ENCODE data around the gene NHSL2. TPM values are rescaled to one million over a fixed set of nuclear protein-coding genes. Genes with fewer than 3 reads are reported as not detected.

Gene NHSL2
- polyA plus RNA-seq, 3 donors = 16.6 to 39.8 (median 22.8) TPM

GRCh38 chrX:71885099-71885498 lies 25.5 kb upstream of the NHSL2 start:
- Mint-ChIP-seq H3K4me1 (no peaks in the 10 kb centered on the region), H3K36me3 (no peaks in the 10 kb centered on the region), H3K4me3 (no peak overlapping the region), H3K9me3 (peaks cover 0 to 8% (median 3%) of the 10 kb centered on the region in 7 donors), H3K27me3 (ENCODE audit: low read depth in 3 of 3) (peaks cover 2 to 10% (median 3%) of the 10 kb centered on the region in 3 donors), H3K27ac (no peak overlapping the region)
- no peak for TF ChIP-seq CTCF (IDR thresholded peaks at IDR 0.05)
- Histone ChIP-seq H3K27ac (ENCODE audit: low read depth in 1 of 2, low read length in 2 of 2) (no peak overlapping the region), H3K36me3 (replicated peaks in 1 of 2; ENCODE audit: control insufficient read depth in 1 of 2, insufficient read depth in 2 of 2, low read length in 2 of 2) (no peaks in the 10 kb centered on the region), H3K4me1 (ENCODE audit: control insufficient read depth in 1 of 2, insufficient read depth in 2 of 2, low read length in 2 of 2) (no peaks in the 10 kb centered on the region), H2AFZ (ENCODE audit: insufficient read depth, low read depth, low read length, poor library complexity, severe bottlenecking) (no peak overlapping the region), H3K79me2 (ENCODE audit: insufficient read depth, low read length) (no peaks in the 10 kb centered on the region), H3K4me2 (replicated peaks; ENCODE audit: extremely low read depth, low read length, poor library complexity, severe bottlenecking) (no peak overlapping the region), H3K9me3 (replicated peaks in 1 of 2; ENCODE audit: control insufficient read depth in 1 of 2, insufficient read depth in 1 of 2, low read length in 2 of 2) (peaks cover 0 to 4% of the 10 kb centered on the region in 2 donors), H3K27me3 (ENCODE audit: control insufficient read depth in 2 of 2, insufficient read depth in 2 of 2, low read length in 2 of 2) (peaks cover 0 to 2% of the 10 kb centered on the region in 2 donors), H3K4me3 (replicated peaks in 1 of 3; ENCODE audit: low read depth in 2 of 3, low read length in 3 of 3) (no peak overlapping the region), H3K9ac (ENCODE audit: insufficient read depth, low read length, poor library complexity, severe bottlenecking) (no peak overlapping the region), H4K20me1 (ENCODE audit: insufficient read depth, low read length) (no peaks in the 10 kb centered on the region)
- DNase-seq = no peak
- no CpG with 5 or more reads among the region's 3 CpGs for WGBS (ENCODE audit: insufficient coverage)
- intact Hi-C loops (cut with micrococcal nuclease) = no loop called here

GRCh38 chrX:71895607-71896006 lies 15.0 kb upstream of the NHSL2 start:
- no peak for TF ChIP-seq CTCF (IDR thresholded peaks at IDR 0.05)
- DNase-seq = no peak
- no peak overlapping the region for H3K9ac ChIP-seq (ENCODE audit: insufficient read depth, low read length, poor library complexity, severe bottlenecking)
- no peaks in the 10 kb centered on the region for H3K4me1 Mint-ChIP-seq
- no peak overlapping the region for H3K4me3 ChIP-seq (replicated peaks in 1 of 3; ENCODE audit: low read depth in 2 of 3, low read length in 3 of 3)
- H3K36me3 Mint-ChIP-seq = no peaks in the 10 kb centered on the region
- H3K9me3 ChIP-seq (replicated peaks in 1 of 2; ENCODE audit: control insufficient read depth in 1 of 2, insufficient read depth in 1 of 2, low read length in 2 of 2) = no peaks in the 10 kb centered on the region
- no peaks in the 10 kb centered on the region for H3K79me2 ChIP-seq (ENCODE audit: insufficient read depth, low read length)
- no peak overlapping the region for H3K27ac Mint-ChIP-seq
- H3K27ac ChIP-seq (ENCODE audit: low read depth in 1 of 2, low read length in 2 of 2) = no peak overlapping the region
- H3K4me3 Mint-ChIP-seq = no peak overlapping the region
- H2AFZ ChIP-seq (ENCODE audit: insufficient read depth, low read depth, low read length, poor library complexity, severe bottlenecking) = no peak overlapping the region
- H3K4me2 ChIP-seq (replicated peaks; ENCODE audit: extremely low read depth, low read length, poor library complexity, severe bottlenecking) = no peak overlapping the region
- peaks cover 0 to 7% (median 4%) of the 10 kb centered on the region in 3 donors for H3K27me3 Mint-ChIP-seq (ENCODE audit: low read depth in 3 of 3)
- no peaks in the 10 kb centered on the region for H4K20me1 ChIP-seq (ENCODE audit: insufficient read depth, low read length)
- H3K4me1 ChIP-seq (ENCODE audit: control insufficient read depth in 1 of 2, insufficient read depth in 2 of 2, low read length in 2 of 2) = no peaks in the 10 kb centered on the region
- no peaks in the 10 kb centered on the region for H3K27me3 ChIP-seq (ENCODE audit: control insufficient read depth in 2 of 2, insufficient read depth in 2 of 2, low read length in 2 of 2)
- H3K36me3 ChIP-seq (replicated peaks in 1 of 2; ENCODE audit: control insufficient read depth in 1 of 2, insufficient read depth in 2 of 2, low read length in 2 of 2) = no peaks in the 10 kb centered on the region
- peaks cover 0 to 3% (median 0%) of the 10 kb centered on the region in 7 donors for H3K9me3 Mint-ChIP-seq
- intact Hi-C loops (cut with micrococcal nuclease) = no loop called here
